Ectodermal cell (in vitro differentiated cells): ENCODE data around the gene CEACAM20.
"Not testable (repeated sequence)": the region's sequence is repeated elsewhere in the genome, so short reads cannot be mapped to it uniquely, and the experiment has no call there.

Experiments
- H3K27ac ChIP-seq: 2 replicates; pipeline ENCODE4 v1.7.0; 2013; ENCODE audit warnings: mild to moderate bottlenecking, low read depth, low read length; ENCODE audit not compliant: insufficient read depth, poor library complexity, severe bottlenecking
- H3K27me3 ChIP-seq: 2 replicates; pipeline ENCODE4 v1.7.0; 2013; ENCODE audit warnings: mild to moderate bottlenecking, low read length; ENCODE audit not compliant: insufficient read depth, control insufficient read depth, poor library complexity, severe bottlenecking
- H3K36me3 ChIP-seq: one replicate; pipeline ENCODE4 v1.7.0; 2013; ENCODE audit warnings: low read length; ENCODE audit not compliant: control insufficient read depth, insufficient read depth
- H3K4me1 ChIP-seq: one replicate; pipeline ENCODE4 v1.7.0; 2013; ENCODE audit warnings: low read length; ENCODE audit not compliant: control insufficient read depth, insufficient read depth
- H3K4me3 ChIP-seq: 2 replicates; pipeline ENCODE4 v1.7.0; 2013; ENCODE audit warnings: low read depth, low read length, control low read depth; ENCODE audit not compliant: insufficient read depth
- H3K9me3 ChIP-seq: 2 replicates; pipeline ENCODE4 v1.7.0; 2013; ENCODE audit warnings: mild to moderate bottlenecking, low read length, moderate library complexity; ENCODE audit not compliant: control insufficient read depth
- WGBS, 2 experiments: methylation state at CpG; one replicate each; pipeline ENCODE4 v1.1.7; 2013; ENCODE audit warnings: missing lambda C conversion rate in 2 of 2; 5-methylcytosine and 5-hydroxymethylcytosine counted together

The CEACAM20 gene

GRCh38 chr19:44550976-44551375 is 21.5 kb upstream of the CEACAM20 start:
- not testable (repeated sequence) for H3K36me3 ChIP-seq, H3K27ac ChIP-seq, H3K4me3 ChIP-seq, H3K27me3 ChIP-seq, H3K4me1 ChIP-seq, H3K9me3 ChIP-seq
- 96 to 97% methylated on average over 37 of the region's 37 CpGs for WGBS, 2 experiments

GRCh38 chr19:44549507-44549906 is 20.0 kb upstream of the CEACAM20 start:
- Histone ChIP-seq H3K36me3 (no peaks in the 10 kb centered on the region), H3K4me1 (no peaks in the 10 kb centered on the region), H3K27me3 (no peaks in the 10 kb centered on the region), H3K9me3 (no peaks in the 10 kb centered on the region), H3K4me3 (no peak overlapping the region), H3K27ac (no peak overlapping the region)
- 84 to 94% methylated on average over 3 of the region's 3 CpGs for WGBS, 2 experiments

GRCh38 chr19:44548736-44549135 is 19.3 kb upstream of the CEACAM20 start:
- no peak overlapping the region for H3K4me3 ChIP-seq
- H3K27ac ChIP-seq: no peak overlapping the region
- H3K4me1 ChIP-seq: no peaks in the 10 kb centered on the region
- H3K9me3 ChIP-seq: no peaks in the 10 kb centered on the region
- H3K36me3 ChIP-seq: no peaks in the 10 kb centered on the region
- 71 to 75% methylated on average over 4 of the region's 4 CpGs for WGBS, 2 experiments
- H3K27me3 ChIP-seq: no peaks in the 10 kb centered on the region

GRCh38 chr19:44544031-44544430 is 14.6 kb upstream of the CEACAM20 start:
- no peak overlapping the region for H3K4me3 ChIP-seq
- no peaks in the 10 kb centered on the region for H3K27me3 ChIP-seq
- H3K36me3 ChIP-seq: no peaks in the 10 kb centered on the region
- H3K9me3 ChIP-seq: no peaks in the 10 kb centered on the region
- no peak overlapping the region for H3K27ac ChIP-seq
- no peaks in the 10 kb centered on the region for H3K4me1 ChIP-seq
- 65 to 67% methylated on average over 2 of the region's 2 CpGs for WGBS, 2 experiments

GRCh38 chr19:44542671-44543070 is 13.2 kb upstream of the CEACAM20 start:
- Histone ChIP-seq H3K27ac (no peak overlapping the region), H3K9me3 (no peaks in the 10 kb centered on the region), H3K4me3 (no peak overlapping the region), H3K36me3 (no peaks in the 10 kb centered on the region), H3K4me1 (no peaks in the 10 kb centered on the region), H3K27me3 (no peaks in the 10 kb centered on the region)
- 25 to 41% methylated on average over 1 of the region's 1 CpG for WGBS, 2 experiments

- Histone ChIP-seq H3K27me3 (no peaks in the 10 kb centered on the region), H3K27ac (no peak overlapping the region), H3K4me3 (no peak overlapping the region), H3K36me3 (no peaks in the 10 kb centered on the region), H3K9me3 (no peaks in the 10 kb centered on the region), H3K4me1 (no peaks in the 10 kb centered on the region)
- 74 to 76% methylated on average over 8 of the region's 8 CpGs for WGBS, 2 experiments
Observed at GRCh38 chr19:44540736-44541135, 11.3 kb upstream of the CEACAM20 start.

- Histone ChIP-seq H3K4me3 (no peak overlapping the region), H3K27ac (no peak overlapping the region), H3K4me1 (no peaks in the 10 kb centered on the region), H3K9me3 (no peaks in the 10 kb centered on the region), H3K36me3 (no peaks in the 10 kb centered on the region), H3K27me3 (no peaks in the 10 kb centered on the region)
- WGBS, 2 experiments: 81 to 82% methylated on average over 6 of the region's 6 CpGs
Observed at GRCh38 chr19:44539991-44540390, 10.5 kb upstream of the CEACAM20 start.

GRCh38 chr19:44539236-44539826 is 9.9 kb upstream of the CEACAM20 start:
- Histone ChIP-seq H3K27me3 (no peaks in the 10 kb centered on the region), H3K4me3 (no peak overlapping the region), H3K36me3 (no peaks in the 10 kb centered on the region), H3K9me3 (no peaks in the 10 kb centered on the region), H3K27ac (no peak overlapping the region), H3K4me1 (no peaks in the 10 kb centered on the region)
- 76 to 78% methylated on average over 11 of the region's 11 CpGs for WGBS, 2 experiments

GRCh38 chr19:44535361-44535760 is 5.9 kb upstream of the CEACAM20 start:
- not testable (repeated sequence) for H3K4me3 ChIP-seq, H3K9me3 ChIP-seq, H3K27me3 ChIP-seq, H3K36me3 ChIP-seq, H3K27ac ChIP-seq, H3K4me1 ChIP-seq
- 58 to 60% methylated on average over 3 of the region's 3 CpGs for WGBS, 2 experiments

GRCh38 chr19:44532819-44533218 is 3.3 kb upstream of the CEACAM20 start:
- Histone ChIP-seq H3K36me3 (no peaks in the 10 kb centered on the region), H3K27ac (no peak overlapping the region), H3K9me3 (peaks cover 2% of the 10 kb centered on the region), H3K4me1 (no peaks in the 10 kb centered on the region), H3K27me3 (no peaks in the 10 kb centered on the region), H3K4me3 (no peak overlapping the region)
- 75 to 81% methylated on average over 5 of the region's 5 CpGs for WGBS, 2 experiments

- H3K4me3 ChIP-seq: no peak overlapping the region
- WGBS, 2 experiments: 77 to 79% methylated on average over 6 of the region's 6 CpGs
- no peaks in the 10 kb centered on the region for H3K4me1 ChIP-seq
- H3K27ac ChIP-seq: no peak overlapping the region
- H3K36me3 ChIP-seq: no peaks in the 10 kb centered on the region
- H3K27me3 ChIP-seq: no peaks in the 10 kb centered on the region
- peaks cover 2% of the 10 kb centered on the region for H3K9me3 ChIP-seq
Observed at GRCh38 chr19:44530777-44531176, 1.3 kb upstream of the CEACAM20 start.
